Panc1 (cell line): ENCODE data around the gene ARHGEF6. TPM values are rescaled to one million over a fixed set of nuclear protein-coding genes. Genes with fewer than 3 reads are reported as not detected.

ENCODE experiments used
- ATAC-seq: fragments of 200-7000 bp; cut with Tn5 transposase; 2 replicates; pipeline ENCODE4 v1.9.1; 2020; ENCODE audit warnings: mild to moderate bottlenecking, moderate library complexity
- BruUV-seq: library from RNA; stranded (reverse); fragments of 400-500 nt; replicated peaks from 2 replicates; lab custom pipeline; 2021; lab: Mats Ljungman, UMichigan
- CTCF ChIA-PET: fragments of 300-600 bp; sonication (Branson Sonifier 250); formaldehyde crosslinking; loops from one replicate; lab custom pipeline; 2022; ENCODE audit warnings: antibody characterized with exemption; lab: Charles Lee
- POLR2A ChIA-PET: fragments of 300-600 bp; sonication (Branson Sonifier 250); formaldehyde crosslinking; loops from one replicate; lab custom pipeline; 2022; ENCODE audit warnings: antibody characterized with exemption; lab: Charles Lee
- DNase-seq: peaks from one replicate; pipeline ENCODE4 v3.0.0-alpha.2; 2010; ENCODE audit warnings: low read depth, low spot score
- H3K27ac ChIP-seq: 2 replicates; pipeline ENCODE4 v1.5.1; 2011; ENCODE audit warnings: mild to moderate bottlenecking, low read length, inconsistent platforms
- H3K27me3 ChIP-seq: fragments of 200-500 bp; sonication (Bioruptor generic); 2 replicates; pipeline ENCODE4 v1.6.0; 2014; ENCODE audit warnings: low read length, inconsistent platforms; ENCODE audit not compliant: control insufficient read depth, insufficient read depth
- H3K36me3 ChIP-seq: fragments of 200-500 bp; sonication (Bioruptor generic); 2 replicates; pipeline ENCODE4 v1.5.1; 2014; ENCODE audit warnings: inconsistent platforms, mild to moderate bottlenecking, low read length, moderate library complexity; ENCODE audit not compliant: control insufficient read depth, insufficient read depth
- H3K4me1 ChIP-seq: 2 replicates; pipeline ENCODE4 v1.5.1; 2011; ENCODE audit warnings: inconsistent platforms, mild to moderate bottlenecking, low read length, moderate library complexity; ENCODE audit not compliant: control insufficient read depth, insufficient read depth
- H3K4me3 ChIP-seq, 2 experiments: 2 replicates each; pipeline ENCODE4 v1.5.1; 2011 to 2012; ENCODE audit warnings: low read depth in 2 of 2, low read length in 2 of 2, mild to moderate bottlenecking in 2 of 2, inconsistent platforms in 1 of 2, moderate library complexity in 1 of 2
- H3K9me3 ChIP-seq: fragments of 200-500 bp; sonication (Bioruptor generic); 2 replicates; pipeline ENCODE4 v1.5.1; 2014; ENCODE audit warnings: low read depth, mild to moderate bottlenecking, inconsistent platforms, low read length, moderate library complexity; ENCODE audit not compliant: control insufficient read depth, insufficient read depth
- POLR2AphosphoS5 ChIP-seq: IDR thresholded peaks from 2 replicates; pipeline ENCODE4 v1.6.1; 2012; ENCODE audit warnings: mild to moderate bottlenecking, low read depth, low read length, moderate library complexity
- SIN3A ChIP-seq: IDR thresholded peaks from 2 replicates; pipeline ENCODE4 v1.6.1; 2012; ENCODE audit warnings: low read depth, mild to moderate bottlenecking, low read length, moderate library complexity, borderline replicate concordance; ENCODE audit not compliant: insufficient read depth
- TCF7L2 ChIP-seq: IDR thresholded peaks from 2 replicates; pipeline ENCODE4 v1.6.1; 2011; ENCODE audit warnings: mild to moderate bottlenecking, low read depth, low read length, inconsistent platforms
- in situ Hi-C: cut with HindIII; loops from 2 replicates; pipeline ENCODE4 v1.10.0; 2016; ENCODE audit warnings: low sequenced_read_pairs, low pct_unique_long_range_greater_than_20kb
- intact Hi-C: fragments of 100-400 bp; cut with micrococcal nuclease; formaldehyde crosslinking; loops from one replicate; pipeline ENCODE4 v1.10.0; 2022; ENCODE audit not compliant: unreplicated experiment
- total RNA-seq: library from RNA; stranded (reverse); gene quantifications from one replicate; pipeline ENCODE4 v1.2.1, GENCODE V29; 2021; ENCODE audit not compliant: unreplicated experiment
- TF ChIP-seq, protein P1 (sequence below): fragments of 450-650 bp; IDR thresholded peaks from 2 replicates; pipeline ENCODE4 v1.5.1; 2017; ENCODE audit warnings: mild to moderate bottlenecking
- TF ChIP-seq, protein P2 (sequence below), 2 experiments: IDR thresholded peaks; 2 replicates each; pipeline ENCODE4 v1.6.1; 2011 to 2012; ENCODE audit warnings: low read depth in 2 of 2, control low read depth in 1 of 2, low read length in 1 of 2, mild to moderate bottlenecking in 1 of 2, moderate library complexity in 1 of 2; ENCODE audit not compliant: insufficient read depth in 1 of 2

The ARHGEF6 gene
- total RNA-seq, 1 experiment from 2014 or later = 35.5 TPM

DNA sequence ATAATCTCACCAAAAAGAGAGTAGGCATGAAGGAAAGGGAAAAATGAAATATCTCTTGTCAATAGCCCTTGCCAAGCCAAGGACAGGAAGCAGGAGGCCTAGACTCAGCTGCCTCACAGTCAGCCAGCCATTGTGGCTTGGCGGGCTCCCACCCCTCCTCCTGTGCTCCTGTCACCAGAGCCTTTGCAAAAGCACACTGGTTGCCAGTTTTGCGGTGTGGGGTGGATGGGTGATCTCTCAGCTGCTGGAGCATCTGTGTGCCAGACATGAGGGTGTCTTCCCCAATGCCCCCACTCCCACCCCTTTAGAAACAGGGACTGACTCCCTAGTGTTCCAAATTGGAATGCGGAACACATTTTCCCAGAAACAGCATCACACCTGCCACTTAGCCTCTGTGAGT lies 26.1 kb downstream of the ARHGEF6 start:
- ATAC-seq = no peak
- H3K4me3 ChIP-seq = no peak overlapping the region
- in situ Hi-C loops (no loop called here), intact Hi-C loops (no loop called here)
- TF ChIP-seq POLR2AphosphoS5 (no peak), SIN3A (no peak), TCF7L2 (no peak)
- TF ChIP-seq, protein P1, sequence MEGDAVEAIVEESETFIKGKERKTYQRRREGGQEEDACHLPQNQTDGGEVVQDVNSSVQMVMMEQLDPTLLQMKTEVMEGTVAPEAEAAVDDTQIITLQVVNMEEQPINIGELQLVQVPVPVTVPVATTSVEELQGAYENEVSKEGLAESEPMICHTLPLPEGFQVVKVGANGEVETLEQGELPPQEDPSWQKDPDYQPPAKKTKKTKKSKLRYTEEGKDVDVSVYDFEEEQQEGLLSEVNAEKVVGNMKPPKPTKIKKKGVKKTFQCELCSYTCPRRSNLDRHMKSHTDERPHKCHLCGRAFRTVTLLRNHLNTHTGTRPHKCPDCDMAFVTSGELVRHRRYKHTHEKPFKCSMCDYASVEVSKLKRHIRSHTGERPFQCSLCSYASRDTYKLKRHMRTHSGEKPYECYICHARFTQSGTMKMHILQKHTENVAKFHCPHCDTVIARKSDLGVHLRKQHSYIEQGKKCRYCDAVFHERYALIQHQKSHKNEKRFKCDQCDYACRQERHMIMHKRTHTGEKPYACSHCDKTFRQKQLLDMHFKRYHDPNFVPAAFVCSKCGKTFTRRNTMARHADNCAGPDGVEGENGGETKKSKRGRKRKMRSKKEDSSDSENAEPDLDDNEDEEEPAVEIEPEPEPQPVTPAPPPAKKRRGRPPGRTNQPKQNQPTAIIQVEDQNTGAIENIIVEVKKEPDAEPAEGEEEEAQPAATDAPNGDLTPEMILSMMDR = no peak
- TF ChIP-seq, protein P2, sequence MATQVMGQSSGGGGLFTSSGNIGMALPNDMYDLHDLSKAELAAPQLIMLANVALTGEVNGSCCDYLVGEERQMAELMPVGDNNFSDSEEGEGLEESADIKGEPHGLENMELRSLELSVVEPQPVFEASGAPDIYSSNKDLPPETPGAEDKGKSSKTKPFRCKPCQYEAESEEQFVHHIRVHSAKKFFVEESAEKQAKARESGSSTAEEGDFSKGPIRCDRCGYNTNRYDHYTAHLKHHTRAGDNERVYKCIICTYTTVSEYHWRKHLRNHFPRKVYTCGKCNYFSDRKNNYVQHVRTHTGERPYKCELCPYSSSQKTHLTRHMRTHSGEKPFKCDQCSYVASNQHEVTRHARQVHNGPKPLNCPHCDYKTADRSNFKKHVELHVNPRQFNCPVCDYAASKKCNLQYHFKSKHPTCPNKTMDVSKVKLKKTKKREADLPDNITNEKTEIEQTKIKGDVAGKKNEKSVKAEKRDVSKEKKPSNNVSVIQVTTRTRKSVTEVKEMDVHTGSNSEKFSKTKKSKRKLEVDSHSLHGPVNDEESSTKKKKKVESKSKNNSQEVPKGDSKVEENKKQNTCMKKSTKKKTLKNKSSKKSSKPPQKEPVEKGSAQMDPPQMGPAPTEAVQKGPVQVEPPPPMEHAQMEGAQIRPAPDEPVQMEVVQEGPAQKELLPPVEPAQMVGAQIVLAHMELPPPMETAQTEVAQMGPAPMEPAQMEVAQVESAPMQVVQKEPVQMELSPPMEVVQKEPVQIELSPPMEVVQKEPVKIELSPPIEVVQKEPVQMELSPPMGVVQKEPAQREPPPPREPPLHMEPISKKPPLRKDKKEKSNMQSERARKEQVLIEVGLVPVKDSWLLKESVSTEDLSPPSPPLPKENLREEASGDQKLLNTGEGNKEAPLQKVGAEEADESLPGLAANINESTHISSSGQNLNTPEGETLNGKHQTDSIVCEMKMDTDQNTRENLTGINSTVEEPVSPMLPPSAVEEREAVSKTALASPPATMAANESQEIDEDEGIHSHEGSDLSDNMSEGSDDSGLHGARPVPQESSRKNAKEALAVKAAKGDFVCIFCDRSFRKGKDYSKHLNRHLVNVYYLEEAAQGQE (IDR thresholded peaks at IDR 0.05; ENCODE audit: insufficient read depth in 1 of 2, low read depth in 2 of 2, low read length in 1 of 2) = no peak
- DNase-seq = no peak
- ChIA-PET POLR2A (no interaction called here), CTCF (interaction anchor here (0.6 kb wide), 1 partner anchor 30 kb away, joined by 3 read pairs; no protein-coding TSS in a partner anchor)
- BruUV-seq = no TSS peak
- no peaks in the 10 kb centered on the region for H3K36me3 ChIP-seq
- peaks cover 11% of the 10 kb centered on the region; the same call in 1 of the 2 replicates for H3K4me1 ChIP-seq
- no peaks in the 10 kb centered on the region for H3K9me3 ChIP-seq
- H3K27ac ChIP-seq = no peak overlapping the region
- H3K27me3 ChIP-seq = no peaks in the 10 kb centered on the region

DNA sequence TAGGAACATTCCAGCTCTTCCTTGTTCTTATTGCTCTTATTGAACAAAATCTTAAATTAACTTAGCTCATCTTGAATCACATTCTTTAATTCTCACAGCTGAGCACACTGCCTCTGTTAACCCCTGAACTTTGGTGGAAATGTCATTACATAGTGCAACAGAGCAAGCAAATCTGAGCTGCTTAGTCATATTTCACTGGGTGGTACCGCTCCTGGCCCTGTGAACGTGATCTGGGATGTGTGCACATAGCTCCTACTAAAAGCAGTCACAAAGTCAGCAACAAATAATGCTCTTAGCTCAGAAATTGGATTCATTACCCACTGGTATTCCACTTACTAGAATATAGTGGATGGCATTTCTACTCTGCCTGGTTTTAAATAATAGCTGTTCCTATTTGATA lies 27.9 kb downstream of the ARHGEF6 start:
- Histone ChIP-seq H3K4me3 (no peak overlapping the region), H3K27me3 (no peaks in the 10 kb centered on the region), H3K9me3 (no peaks in the 10 kb centered on the region), H3K27ac (no peak overlapping the region), H3K36me3 (no peaks in the 10 kb centered on the region), H3K4me1 (peaks cover 11% of the 10 kb centered on the region; the same call in 1 of the 2 replicates)
- no peak for DNase-seq
- TF ChIP-seq SIN3A (no peak), TCF7L2 (no peak), POLR2AphosphoS5 (no peak)
- TF ChIP-seq, protein P2 (IDR thresholded peaks at IDR 0.05; ENCODE audit: insufficient read depth in 1 of 2, low read depth in 2 of 2, low read length in 1 of 2) = no peak
- TF ChIP-seq, protein P1 = no peak
- BruUV-seq = no TSS peak
- ChIA-PET POLR2A (interaction anchor here (0.6 kb wide), 1 partner anchor 161 kb away, joined by 6 read pairs; no protein-coding TSS in a partner anchor), CTCF (interaction anchor here (0.6 kb wide), 1 partner anchor 62 kb away, joined by 3 read pairs; no protein-coding TSS in a partner anchor)
- in situ Hi-C loops = no loop called here
- no peak for ATAC-seq
- intact Hi-C loops = no loop called here
